Effector CD4-positive, alpha-beta T cell (primary cell): ENCODE data around the gene OR2T34. TPM values are rescaled to one million over a fixed set of nuclear protein-coding genes. Genes with fewer than 3 reads are reported as not detected.
"Not testable (repeated sequence)": the region's sequence is repeated elsewhere in the genome, so short reads cannot be mapped to it uniquely, and the experiment has no call there.

ENCODE experiments used
- DNase-seq: peaks from one replicate; pipeline ENCODE4 v3.0.0-alpha.2; 2020
- total RNA-seq: gene quantifications from one replicate; lab custom pipeline; 2026; lab: John Stamatoyannopoulos, UW

Gene OR2T34
- total RNA-seq: not detected

- not testable (repeated sequence) for DNase-seq
Observed at GRCh38 chr1:248574657-248575056, at the start of gene OR2T34. OR2T34 (minus strand) TSS chr1:248574757; CDS start chr1:248574757, 0 bp downstream.

- DNase-seq: no peak
Observed at GRCh38 chr1:248622570-248623001, 48.0 kb upstream of the OR2T34 start.

- DNase-seq: no peak
Observed at GRCh38 chr1:248621770-248622169, 47.2 kb upstream of the OR2T34 start.

- DNase-seq: peak; percentile 10
Observed at GRCh38 chr1:248618878-248619277, 44.3 kb upstream of the OR2T34 start.

- DNase-seq: no peak
Observed at GRCh38 chr1:248618119-248618518, 43.6 kb upstream of the OR2T34 start.

- no peak for DNase-seq
Observed at GRCh38 chr1:248613742-248614141, 39.2 kb upstream of the OR2T34 start.

- no peak for DNase-seq
Observed at GRCh38 chr1:248611883-248612414, 37.4 kb upstream of the OR2T34 start.

GRCh38 chr1:248610301-248610700 lies 35.7 kb upstream of the OR2T34 start:
- DNase-seq: no peak

GRCh38 chr1:248599396-248599795 lies 24.8 kb upstream of the OR2T34 start:
- DNase-seq: no peak

- DNase-seq: no peak
Observed at GRCh38 chr1:248597589-248597988, 23.0 kb upstream of the OR2T34 start, which contains the start of gene OR2T10. OR2T10 (minus strand) TSS chr1:248597700; CDS start chr1:248593768, 3,932 bp downstream.

- no peak for DNase-seq
Observed at GRCh38 chr1:248596615-248597014, 22.1 kb upstream of the OR2T34 start.

GRCh38 chr1:248593226-248593625 lies 18.7 kb upstream of the OR2T34 start:
- no peak for DNase-seq

GRCh38 chr1:248592655-248593054 lies 18.1 kb upstream of the OR2T34 start:
- DNase-seq: no peak

GRCh38 chr1:248590055-248590454 lies 15.5 kb upstream of the OR2T34 start:
- DNase-seq: no peak

GRCh38 chr1:248589334-248589733 lies 14.8 kb upstream of the OR2T34 start:
- DNase-seq: no peak

- DNase-seq: no peak
Observed at GRCh38 chr1:248585266-248585665, 10.7 kb upstream of the OR2T34 start.

- no peak for DNase-seq
Observed at GRCh38 chr1:248576260-248576980, 1.9 kb upstream of the OR2T34 start.

- not testable (repeated sequence) for DNase-seq
Observed at GRCh38 chr1:248573856-248574255, 701 bp downstream of the OR2T34 start.

- DNase-seq: not testable (repeated sequence)
Observed at GRCh38 chr1:248572049-248572448, 2.5 kb downstream of the OR2T34 start.

GRCh38 chr1:248570811-248571210 lies 3.7 kb downstream of the OR2T34 start:
- not testable (repeated sequence) for DNase-seq

GRCh38 chr1:248569049-248569448 lies 5.5 kb downstream of the OR2T34 start:
- DNase-seq: not testable (repeated sequence)

- DNase-seq: not testable (repeated sequence)
Observed at GRCh38 chr1:248565530-248566373, 8.8 kb downstream of the OR2T34 start.

GRCh38 chr1:248562672-248563071 lies 11.9 kb downstream of the OR2T34 start, which contains the start of gene OR2T29:
OR2T29 (minus strand) TSS chr1:248562772; CDS start chr1:248559491, 3,281 bp downstream.
- DNase-seq: not testable (repeated sequence)
